ENCODE measurements around the gene BCAP31.
"Not testable (repeated sequence)": the region's sequence is repeated elsewhere in the genome, so short reads cannot be mapped to it uniquely, and the experiment has no call there.

DNA sequence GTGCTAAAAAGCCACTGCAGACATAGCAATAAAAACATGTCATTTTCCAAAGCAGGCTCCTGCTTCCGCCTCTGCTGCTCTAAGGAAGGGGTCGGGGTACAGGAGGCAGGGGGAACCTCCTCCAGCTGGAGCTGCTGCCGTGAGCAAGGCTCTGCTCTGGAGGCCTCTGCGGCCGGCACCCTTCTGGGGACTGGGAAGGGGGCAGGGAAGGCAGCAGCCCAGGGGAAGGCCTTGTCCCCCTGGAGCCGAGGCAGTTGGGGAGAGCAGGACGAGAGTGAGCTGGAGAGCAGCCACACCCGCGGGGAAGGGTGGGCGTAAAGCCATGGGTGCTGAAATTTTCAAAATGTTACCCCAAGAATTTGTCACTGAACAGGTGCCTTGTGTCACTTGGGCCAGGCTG is 27.6 kb downstream of the BCAP31 start:
- TF ChIP-seq, protein P1, sequence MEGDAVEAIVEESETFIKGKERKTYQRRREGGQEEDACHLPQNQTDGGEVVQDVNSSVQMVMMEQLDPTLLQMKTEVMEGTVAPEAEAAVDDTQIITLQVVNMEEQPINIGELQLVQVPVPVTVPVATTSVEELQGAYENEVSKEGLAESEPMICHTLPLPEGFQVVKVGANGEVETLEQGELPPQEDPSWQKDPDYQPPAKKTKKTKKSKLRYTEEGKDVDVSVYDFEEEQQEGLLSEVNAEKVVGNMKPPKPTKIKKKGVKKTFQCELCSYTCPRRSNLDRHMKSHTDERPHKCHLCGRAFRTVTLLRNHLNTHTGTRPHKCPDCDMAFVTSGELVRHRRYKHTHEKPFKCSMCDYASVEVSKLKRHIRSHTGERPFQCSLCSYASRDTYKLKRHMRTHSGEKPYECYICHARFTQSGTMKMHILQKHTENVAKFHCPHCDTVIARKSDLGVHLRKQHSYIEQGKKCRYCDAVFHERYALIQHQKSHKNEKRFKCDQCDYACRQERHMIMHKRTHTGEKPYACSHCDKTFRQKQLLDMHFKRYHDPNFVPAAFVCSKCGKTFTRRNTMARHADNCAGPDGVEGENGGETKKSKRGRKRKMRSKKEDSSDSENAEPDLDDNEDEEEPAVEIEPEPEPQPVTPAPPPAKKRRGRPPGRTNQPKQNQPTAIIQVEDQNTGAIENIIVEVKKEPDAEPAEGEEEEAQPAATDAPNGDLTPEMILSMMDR (conservative IDR thresholded peaks at IDR 0.05 in 1 of 2, IDR thresholded peaks at IDR 0.05 in 1 of 2; ENCODE audit: low read depth in 1 of 2, low read length in 2 of 2), result not testable (repeated sequence)
- TF ChIP-seq EZH2 (IDR thresholded peaks at IDR 0.05; ENCODE audit: low read length, missing control alignments), result not testable (repeated sequence)
